Liver (tissue), 3 donors: ENCODE results near the gene KCNA1.

Source experiments
- CTCF ChIP-seq: fragments of 150-350 bp; IDR thresholded peaks from 2 replicates; pipeline ENCODE4 v1.5.1; 2017; ENCODE audit warnings: improper control_type of control experiment, low read depth, low read length; ENCODE audit not compliant: missing input control
- HNF4A ChIP-seq, 2 donors: conservative IDR thresholded peaks; 2 replicates each; pipeline ENCODE4 v1.6.1; 2016; ENCODE audit warnings: antibody characterized with exemption in 2 of 2, mild to moderate bottlenecking in 2 of 2
- RAD21 ChIP-seq, 2 donors: IDR thresholded peaks; 2 replicates each; pipeline ENCODE4 v1.6.1; 2016; ENCODE audit warnings: antibody characterized with exemption in 2 of 2, mild to moderate bottlenecking in 2 of 2
- YY1 ChIP-seq: IDR thresholded peaks from 2 replicates; pipeline ENCODE4 v1.6.1; 2016; ENCODE audit warnings: antibody characterized with exemption, mild to moderate bottlenecking
- donor health status: healthy.
- donor health status: healthy.

GRCh38 chr12:4957761-4958160 lies 48.1 kb downstream of the KCNA1 start:
- TF ChIP-seq CTCF (no peak), YY1 (no peak), RAD21 (IDR thresholded peaks at IDR 0.05) (no peak), HNF4A (conservative IDR thresholded peaks at IDR 0.05) (no peak)
